Immature natural killer cell (primary cell): ENCODE data around the gene TNFSF13. TPM values are rescaled to one million over a fixed set of nuclear protein-coding genes. Genes with fewer than 3 reads are reported as not detected.

Experiments
- DNase-seq, 3 donors: peaks; one replicate each; pipeline ENCODE4 v3.0.0; 2022; ENCODE audit warnings: mixed read lengths in 1 of 3
- H3K27ac Mint-ChIP-seq, 6 donors: one replicate each; pipeline ENCODE4 v1.8.0; 2020; ENCODE audit warnings: mixed read lengths in 6 of 6, mild to moderate bottlenecking in 5 of 6, inconsistent platforms in 4 of 6, moderate library complexity in 3 of 6
- H3K27me3 Mint-ChIP-seq, 3 donors: one replicate each; pipeline ENCODE4 v1.8.0; 2020 to 2021; ENCODE audit warnings: low read depth in 3 of 3, mild to moderate bottlenecking in 3 of 3, mixed read lengths in 3 of 3, moderate library complexity in 3 of 3, inconsistent platforms in 1 of 3
- H3K36me3 Mint-ChIP-seq, 3 donors: one replicate each; pipeline ENCODE4 v1.8.0; 2020; ENCODE audit warnings: mixed read lengths in 3 of 3, inconsistent platforms in 2 of 3, mild to moderate bottlenecking in 2 of 3
- H3K4me1 Mint-ChIP-seq, 2 donors: one replicate each; pipeline ENCODE4 v1.8.0; 2020; ENCODE audit warnings: inconsistent platforms in 2 of 2, mild to moderate bottlenecking in 2 of 2, mixed read lengths in 2 of 2, moderate library complexity in 1 of 2
- H3K4me3 Mint-ChIP-seq, 5 donors: one replicate each; pipeline ENCODE4 v1.8.0; 2020; ENCODE audit warnings: mild to moderate bottlenecking in 5 of 5, mixed read lengths in 5 of 5, inconsistent platforms in 3 of 5, moderate library complexity in 3 of 5
- H3K9me3 Mint-ChIP-seq, 6 donors: one replicate each; pipeline ENCODE4 v1.8.0; 2020; ENCODE audit warnings: mild to moderate bottlenecking in 6 of 6, mixed read lengths in 6 of 6, inconsistent platforms in 4 of 6, moderate library complexity in 3 of 6
- polyA plus RNA-seq, 3 donors: library from polyadenylated mRNA; unstranded; fragments of 300-500 nt; fragmentation: Illumina TruSeq; gene quantifications; one replicate each; pipeline ENCODE4 v1.2.3, GENCODE V29; 2021

The TNFSF13 gene
- polyA plus RNA-seq, 3 donors from 2014 or later, result 1.4 to 6.1 (median 5.3) TPM

- Mint-ChIP-seq H3K36me3 (no peaks in the 10 kb centered on the region), H3K27me3 (peaks cover 3 to 4% (median 4%) of the 10 kb centered on the region in 3 donors), H3K9me3 (peaks cover 0 to 3% (median 0%) of the 10 kb centered on the region in 6 donors), H3K4me1 (no peaks in the 10 kb centered on the region), H3K4me3 (no peak overlapping the region), H3K27ac (no peak overlapping the region)
- DNase-seq, result no peak
Observed at GRCh38 chr17:7538891-7539545, 19.5 kb upstream of the TNFSF13 start.

GRCh38 chr17:7541074-7541621, 17.4 kb upstream of the TNFSF13 start:
- peaks cover 0 to 4% (median 4%) of the 10 kb centered on the region in 3 donors for H3K27me3 Mint-ChIP-seq
- H3K9me3 Mint-ChIP-seq, result peaks cover 0 to 3% (median 0%) of the 10 kb centered on the region in 6 donors
- H3K4me3 Mint-ChIP-seq, result no peak overlapping the region
- no peaks in the 10 kb centered on the region for H3K4me1 Mint-ChIP-seq
- H3K36me3 Mint-ChIP-seq, result no peaks in the 10 kb centered on the region
- no peak for DNase-seq
- no peak overlapping the region for H3K27ac Mint-ChIP-seq

- peaks cover 1 to 5% (median 2%) of the 10 kb centered on the region in 3 donors for H3K27me3 Mint-ChIP-seq
- no peak for DNase-seq
- no peak overlapping the region for H3K4me3 Mint-ChIP-seq
- H3K36me3 Mint-ChIP-seq, result no peaks in the 10 kb centered on the region
- peaks cover 20 to 21% of the 10 kb centered on the region in 2 donors for H3K4me1 Mint-ChIP-seq
- H3K9me3 Mint-ChIP-seq, result no peaks in the 10 kb centered on the region
- no peak overlapping the region for H3K27ac Mint-ChIP-seq
Observed at GRCh38 chr17:7544911-7545310, 13.6 kb upstream of the TNFSF13 start.

GRCh38 chr17:7548585-7549400, 9.8 kb upstream of the TNFSF13 start, which contains the start of gene TNFSF12:
TSS of gene TNFSF12 (plus strand) at chr17:7549058. CDS start at chr17:7549154, 96 bp downstream.
- Mint-ChIP-seq H3K9me3 (no peaks in the 10 kb centered on the region), H3K27ac (peak within 1 kb of the TSS; percentile 90 to 93 (median 92)), H3K27me3 (peaks cover 0 to 8% (median 1%) of the 10 kb centered on the region in 3 donors), H3K4me3 (peak within 1 kb of the TSS; percentile 87 to 92 (median 89)), H3K4me1 (peaks cover 54 to 60% of the 10 kb centered on the region in 2 donors), H3K36me3 (peaks cover 4 to 9% (median 8%) of the 10 kb centered on the region in 3 donors)
- DNase-seq, result peak; percentile 61 to 66 (median 64)

- Mint-ChIP-seq H3K27ac (peak overlapping the region; percentile 79 to 92 (median 90)), H3K4me1 (peaks cover 57 to 63% of the 10 kb centered on the region in 2 donors), H3K27me3 (peaks cover 0 to 10% (median 1%) of the 10 kb centered on the region in 3 donors), H3K36me3 (peaks cover 4 to 9% (median 9%) of the 10 kb centered on the region in 3 donors), H3K9me3 (no peaks in the 10 kb centered on the region), H3K4me3 (peak overlapping the region; percentile 86 to 92 (median 88))
- peak; percentile 15 to 28 (median 26) for DNase-seq
Observed at GRCh38 chr17:7549401-7550055, 9.0 kb upstream of the TNFSF13 start.

GRCh38 chr17:7550344-7550743, 8.2 kb upstream of the TNFSF13 start:
- Mint-ChIP-seq H3K4me3 (peak overlapping the region in 4 of 5 donors; percentile 57 to 92 (median 89)), H3K9me3 (no peaks in the 10 kb centered on the region), H3K27ac (peak overlapping the region; percentile 30 to 92 (median 88)), H3K27me3 (peaks cover 0 to 10% (median 1%) of the 10 kb centered on the region in 3 donors), H3K36me3 (peaks cover 4 to 10% (median 10%) of the 10 kb centered on the region in 3 donors), H3K4me1 (peaks cover 58 to 66% of the 10 kb centered on the region in 2 donors)
- no peak for DNase-seq

- Mint-ChIP-seq H3K27ac (peak overlapping the region; percentile 63 to 92 (median 87)), H3K36me3 (peaks cover 6 to 13% (median 12%) of the 10 kb centered on the region in 3 donors), H3K4me3 (peak overlapping the region; percentile 34 to 58 (median 54)), H3K4me1 (peaks cover 59 to 70% of the 10 kb centered on the region in 2 donors), H3K27me3 (peaks cover 0 to 10% (median 2%) of the 10 kb centered on the region in 3 donors), H3K9me3 (no peaks in the 10 kb centered on the region)
- no peak for DNase-seq
Observed at GRCh38 chr17:7551396-7551795, 7.2 kb upstream of the TNFSF13 start.

GRCh38 chr17:7552621-7553051, 5.9 kb upstream of the TNFSF13 start:
- peaks cover 0 to 10% (median 3%) of the 10 kb centered on the region in 3 donors for H3K27me3 Mint-ChIP-seq
- peaks cover 59 to 66% of the 10 kb centered on the region in 2 donors for H3K4me1 Mint-ChIP-seq
- peak overlapping the region; percentile 82 to 95 (median 90) for H3K27ac Mint-ChIP-seq
- H3K36me3 Mint-ChIP-seq, result peaks cover 8 to 13% (median 12%) of the 10 kb centered on the region in 3 donors
- peak; percentile 22 to 44 (median 42) for DNase-seq
- H3K4me3 Mint-ChIP-seq, result peak overlapping the region; percentile 63 to 71 (median 69)
- no peaks in the 10 kb centered on the region for H3K9me3 Mint-ChIP-seq

- peak overlapping the region; percentile 23 to 95 (median 87) for H3K27ac Mint-ChIP-seq
- DNase-seq, result no peak
- H3K36me3 Mint-ChIP-seq, result peaks cover 8 to 13% (median 12%) of the 10 kb centered on the region in 3 donors
- H3K4me3 Mint-ChIP-seq, result peak overlapping the region in 2 of 5 donors; percentile 16 to 53
- H3K9me3 Mint-ChIP-seq, result no peaks in the 10 kb centered on the region
- peaks cover 0 to 10% (median 3%) of the 10 kb centered on the region in 3 donors for H3K27me3 Mint-ChIP-seq
- H3K4me1 Mint-ChIP-seq, result peaks cover 53 to 59% of the 10 kb centered on the region in 2 donors
Observed at GRCh38 chr17:7553356-7553755, 5.2 kb upstream of the TNFSF13 start.

- peaks cover 0 to 8% (median 3%) of the 10 kb centered on the region in 3 donors for H3K27me3 Mint-ChIP-seq
- H3K36me3 Mint-ChIP-seq, result peaks cover 8 to 13% (median 12%) of the 10 kb centered on the region in 3 donors
- H3K9me3 Mint-ChIP-seq, result no peaks in the 10 kb centered on the region
- no peak for DNase-seq
- peaks cover 43 to 47% of the 10 kb centered on the region in 2 donors for H3K4me1 Mint-ChIP-seq
- H3K27ac Mint-ChIP-seq, result peak overlapping the region in 4 of 6 donors; percentile 15 to 45 (median 42)
- no peak overlapping the region for H3K4me3 Mint-ChIP-seq
Observed at GRCh38 chr17:7555320-7555948, 3.1 kb upstream of the TNFSF13 start.

GRCh38 chr17:7556627-7557026, 1.9 kb upstream of the TNFSF13 start:
- Mint-ChIP-seq H3K27ac (peak overlapping the region in 2 of 6 donors; percentile 12 to 34), H3K36me3 (peaks cover 7 to 13% (median 8%) of the 10 kb centered on the region in 3 donors), H3K9me3 (no peaks in the 10 kb centered on the region), H3K27me3 (peaks cover 6 to 18% (median 7%) of the 10 kb centered on the region in 3 donors), H3K4me3 (no peak overlapping the region), H3K4me1 (peaks cover 44 to 47% of the 10 kb centered on the region in 2 donors)
- no peak for DNase-seq

GRCh38 chr17:7557147-7557764, 1.3 kb upstream of the TNFSF13 start:
- Mint-ChIP-seq H3K4me1 (peaks cover 39 to 42% of the 10 kb centered on the region in 2 donors), H3K27ac (no peak overlapping the region), H3K36me3 (peaks cover 7 to 13% (median 8%) of the 10 kb centered on the region in 3 donors), H3K9me3 (no peaks in the 10 kb centered on the region), H3K4me3 (no peak overlapping the region), H3K27me3 (peaks cover 10 to 21% (median 11%) of the 10 kb centered on the region in 3 donors)
- DNase-seq, result no peak
